Measurements from ENCODE around the gene DOC2A.

GRCh38 chr16:30009990-30010843 is 610 bp downstream of the DOC2A start:
- TF ChIP-seq CTCF (IDR thresholded peaks at IDR 0.05 in 8 of 11, conservative IDR thresholded peaks at IDR 0.05 in 3 of 11) = no peak
- no peak for TF ChIP-seq POLR2A (IDR thresholded peaks at IDR 0.05)
- TF ChIP-seq POLR2AphosphoS5 (IDR thresholded peaks at IDR 0.05) = no peak
